HG03066 (cell line): Measurements from ENCODE around the gene PCDHB13.

Experiments
- ATAC-seq: cut with Tn5 transposase; IDR thresholded peaks from one replicate; pipeline ENCODE4 v1.9.1; 2021; ENCODE audit warnings: low read depth; ENCODE audit not compliant: unreplicated experiment

The PCDHB13 gene

GRCh38 chr5:141260458-141261237 is 46.9 kb downstream of the PCDHB13 start:
- ATAC-seq, result no peak

- no peak for ATAC-seq
Observed at GRCh38 chr5:141261238-141261546, 47.5 kb downstream of the PCDHB13 start.
